HG03139 (cell line): Measurements from ENCODE around the gene CHID1.

Experiments used
- ATAC-seq: cut with Tn5 transposase; IDR thresholded peaks from one replicate; pipeline ENCODE4 v1.9.1; 2021; ENCODE audit not compliant: unreplicated experiment

Gene CHID1

DNA sequence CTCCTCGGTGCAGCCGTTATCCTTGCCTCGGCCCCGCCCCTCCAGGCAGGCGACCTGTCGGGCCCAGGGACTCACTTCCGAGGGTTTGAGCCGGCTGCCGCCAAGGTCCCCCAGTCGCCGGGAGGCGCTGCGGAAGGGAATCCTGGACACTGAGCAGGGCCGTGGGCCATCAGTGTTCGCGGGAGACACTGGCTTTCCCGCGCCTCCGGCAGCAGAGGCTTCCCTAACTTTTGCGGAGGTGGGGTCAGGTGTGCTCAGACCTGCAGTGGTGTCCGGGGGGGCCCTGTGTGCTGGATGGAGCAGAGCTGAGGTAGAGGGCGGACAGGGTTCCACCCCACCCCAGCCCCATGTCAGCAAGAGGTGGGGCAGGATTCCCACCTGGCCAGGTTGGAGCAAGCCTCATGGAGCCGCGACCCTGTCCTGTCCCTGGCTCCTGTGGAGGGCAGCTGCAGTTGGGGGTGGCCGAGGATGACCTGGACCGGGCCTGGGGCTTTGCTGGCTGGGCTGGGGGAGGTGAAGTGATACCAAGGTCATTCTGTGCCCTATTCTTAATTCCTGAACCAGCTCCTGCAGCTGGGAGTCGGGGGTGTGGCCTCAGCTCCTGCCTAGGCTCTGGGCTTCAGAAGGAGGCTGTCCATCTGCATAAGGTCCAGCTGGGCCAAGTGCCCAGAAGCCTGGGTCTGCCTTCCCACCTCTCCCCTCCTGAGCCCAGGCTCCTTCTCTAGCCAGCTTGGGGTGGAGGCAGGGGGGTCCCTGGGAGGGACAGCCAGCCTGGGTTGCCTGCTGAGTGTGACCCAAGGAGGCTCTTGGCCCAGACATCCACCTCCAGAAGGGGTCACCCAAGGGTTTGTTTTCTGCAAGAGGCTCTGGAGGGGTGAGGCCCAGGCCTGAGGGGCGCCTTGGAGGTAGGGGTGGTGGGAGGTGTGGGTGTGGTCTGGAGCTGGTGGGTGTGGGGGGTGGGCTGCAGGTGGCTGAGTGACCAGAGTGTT is 59.5 kb downstream of the CHID1 start:
- no peak for ATAC-seq

DNA sequence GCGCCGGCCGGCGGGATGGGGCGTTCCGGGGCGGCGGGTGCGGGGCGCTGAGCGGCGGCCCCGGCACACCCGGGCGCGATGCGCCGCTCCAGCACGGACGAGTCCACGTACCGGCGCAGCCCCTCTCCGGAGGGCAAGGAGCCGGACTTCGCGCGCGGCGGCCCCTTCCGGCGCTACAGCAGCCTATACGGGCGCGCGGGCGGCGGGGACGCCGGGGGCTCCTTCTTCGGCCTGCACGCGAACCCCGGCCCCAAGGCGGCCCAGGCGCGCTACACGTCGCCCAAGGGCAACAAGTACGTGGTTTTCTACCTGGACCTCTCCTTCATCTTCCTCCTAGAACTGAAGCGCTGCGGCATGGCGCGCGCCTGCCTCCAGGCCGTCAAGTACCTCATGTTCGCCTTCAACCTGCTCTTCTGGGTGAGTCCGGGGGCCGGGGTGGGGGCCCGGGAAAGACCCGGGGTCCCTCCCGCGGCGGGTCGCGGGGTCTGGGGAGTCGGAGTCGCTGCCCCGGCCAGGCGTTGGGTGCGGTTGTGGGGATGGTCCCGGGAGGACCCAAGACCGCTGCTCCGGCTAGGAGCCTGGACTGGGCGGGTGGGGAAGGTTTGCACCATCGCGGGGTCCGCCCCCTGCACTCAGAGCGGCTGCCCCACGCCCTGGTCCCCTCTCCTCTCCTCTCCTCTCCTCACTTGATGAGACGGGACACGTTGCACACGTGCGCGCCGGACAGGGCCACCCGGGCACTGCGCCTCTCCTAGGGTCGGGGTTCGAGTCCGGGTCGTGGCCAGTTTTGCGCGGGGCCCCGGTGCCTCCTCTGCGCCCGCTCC is 60.4 kb downstream of the CHID1 start:
- ATAC-seq: no peak

DNA sequence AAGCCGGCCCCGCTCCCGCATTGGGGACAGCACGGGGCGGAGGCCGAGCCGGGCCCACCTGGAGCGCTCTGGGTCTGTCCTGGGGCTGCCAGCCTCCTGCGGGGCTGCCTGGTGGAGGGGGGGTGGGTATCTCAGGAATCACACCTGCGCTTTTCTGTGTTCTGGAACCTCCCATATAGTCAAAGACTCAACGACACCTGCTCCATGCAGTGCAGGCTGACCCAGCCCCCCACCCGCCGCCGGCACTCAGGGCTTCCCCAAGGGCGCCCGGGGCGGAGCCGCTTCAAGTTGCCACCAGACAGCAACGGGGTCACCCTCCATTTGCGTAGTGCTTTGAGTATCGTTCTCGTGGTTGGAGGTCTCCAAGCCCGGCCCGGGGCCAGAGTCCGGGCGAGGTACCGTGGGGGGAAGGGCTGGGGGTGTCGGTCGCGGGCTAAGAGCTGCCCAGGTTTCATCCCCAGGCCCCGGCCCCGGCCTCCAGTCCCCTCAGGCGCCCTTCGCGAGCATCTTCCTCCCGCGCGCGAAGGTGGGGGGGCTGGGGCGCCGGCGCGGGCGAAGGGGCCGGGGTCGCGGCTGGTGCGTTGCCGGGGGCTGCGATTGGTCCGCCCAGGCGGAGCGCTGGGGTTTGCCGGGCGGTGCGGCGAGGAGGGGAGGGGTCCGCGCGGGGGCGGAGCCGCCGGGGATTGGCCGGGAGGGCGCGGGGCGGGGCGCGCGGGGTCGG is 61.3 kb downstream of the CHID1 start:
- no peak for ATAC-seq

DNA sequence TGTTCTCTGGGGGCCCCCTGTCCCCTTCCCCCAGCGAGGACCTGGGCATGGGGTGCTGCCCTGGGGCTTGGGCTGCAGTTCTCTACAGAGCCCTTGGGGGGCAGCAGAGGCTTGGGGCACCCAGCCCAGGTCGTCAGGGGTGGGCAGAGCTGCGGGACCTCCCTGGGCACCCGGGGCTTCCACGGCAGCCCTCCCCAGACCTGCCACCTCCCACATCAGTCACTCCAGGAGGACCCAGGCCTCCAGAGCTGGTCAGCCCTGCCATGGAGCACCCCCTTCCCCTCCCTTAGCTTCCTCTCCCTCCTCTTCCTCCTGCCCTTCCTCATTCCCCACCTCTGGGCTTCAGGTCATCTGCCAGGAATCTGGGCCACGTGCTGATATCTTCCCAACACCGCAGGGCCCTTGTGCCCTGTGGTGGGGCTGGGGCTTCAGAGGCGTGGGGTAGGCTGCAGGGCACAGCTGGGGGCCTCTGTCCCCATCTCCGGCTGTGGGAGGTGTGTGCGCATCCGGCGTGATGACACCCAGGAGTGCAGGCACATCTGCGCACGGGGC is 62.2 kb downstream of the CHID1 start:
- ATAC-seq: no peak

DNA sequence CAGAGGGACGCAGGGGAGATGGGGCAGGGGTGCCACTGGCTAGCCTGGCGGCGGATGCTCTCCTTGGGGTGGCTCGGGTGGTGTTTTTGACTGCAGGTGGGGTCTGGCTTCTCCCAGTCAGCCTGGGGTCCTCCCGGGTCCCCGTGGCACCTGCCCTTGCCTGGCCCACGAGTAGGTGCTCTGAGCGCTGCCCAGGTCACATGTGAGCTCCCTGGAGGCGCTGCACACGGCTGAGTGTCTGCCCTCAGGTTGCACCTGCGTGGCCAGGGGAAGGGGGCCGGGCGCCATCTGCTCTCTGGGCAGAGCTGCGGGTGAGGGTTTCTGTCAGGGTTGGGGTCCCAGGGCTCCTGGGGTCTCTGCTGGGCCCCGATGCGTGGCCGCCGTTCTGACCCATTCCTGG is 62.7 kb downstream of the CHID1 start:
- no peak for ATAC-seq

DNA sequence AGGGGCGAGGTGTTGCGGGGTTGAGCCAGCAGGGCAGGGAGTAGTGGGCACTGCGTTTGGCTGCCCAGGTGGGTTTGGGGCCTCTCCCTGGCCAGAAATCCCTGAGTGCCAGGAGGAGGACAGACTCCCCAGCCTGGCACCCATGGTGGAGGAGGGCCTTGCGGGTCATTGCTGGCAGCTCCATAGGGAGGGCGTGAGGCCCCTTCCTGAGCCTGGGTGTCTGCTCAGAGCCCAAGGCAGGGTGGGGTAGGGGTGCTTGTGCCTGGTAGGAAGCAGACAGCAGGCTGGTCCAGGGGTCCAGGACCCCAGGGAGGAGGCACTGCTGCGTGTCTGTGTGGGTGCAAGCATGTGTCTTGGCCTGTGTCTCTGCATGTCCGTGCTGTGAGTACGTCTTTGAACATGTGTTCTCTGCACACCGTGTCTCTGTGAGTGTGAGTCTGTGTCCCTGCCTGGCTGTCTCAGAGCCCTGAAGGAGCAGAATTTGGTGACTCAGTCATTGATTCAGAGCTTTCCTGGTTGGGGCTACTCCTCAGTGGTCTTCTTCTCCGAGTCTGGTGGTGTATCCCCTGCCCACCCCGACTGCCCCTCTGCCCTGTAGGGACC is 64.0 kb downstream of the CHID1 start:
- ATAC-seq: no peak

DNA sequence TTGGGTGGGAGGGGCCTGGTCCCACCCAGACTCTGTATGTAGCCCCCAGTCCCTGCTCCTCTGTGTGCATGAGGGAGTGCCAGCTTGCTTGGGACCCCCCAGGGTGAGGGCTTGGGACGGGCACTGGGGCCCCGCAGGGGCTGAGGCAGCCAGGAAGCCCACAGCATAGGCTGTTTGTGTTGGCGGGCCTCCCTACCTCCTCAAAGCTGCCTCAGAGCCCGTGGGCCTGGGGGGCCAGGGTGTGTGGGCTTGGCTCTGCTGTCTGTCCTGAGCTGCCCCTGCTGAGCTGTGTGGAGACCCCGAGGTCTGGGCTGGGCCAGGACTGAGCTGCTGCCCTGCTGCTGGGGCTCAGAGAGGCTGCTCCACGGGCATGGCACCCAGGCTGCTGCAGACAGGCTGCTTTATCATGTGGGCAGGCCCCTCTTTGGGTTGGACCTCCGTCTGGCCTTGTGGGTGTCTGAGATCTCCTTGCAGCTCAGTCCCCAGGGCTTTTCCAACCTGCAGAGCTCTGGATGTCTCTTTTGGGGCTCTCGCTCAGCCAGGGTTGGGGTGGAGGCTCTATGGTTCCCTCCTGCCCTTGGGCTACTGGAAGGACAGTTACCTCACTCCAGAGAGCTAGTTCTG is 64.6 kb downstream of the CHID1 start:
- ATAC-seq: no peak

DNA sequence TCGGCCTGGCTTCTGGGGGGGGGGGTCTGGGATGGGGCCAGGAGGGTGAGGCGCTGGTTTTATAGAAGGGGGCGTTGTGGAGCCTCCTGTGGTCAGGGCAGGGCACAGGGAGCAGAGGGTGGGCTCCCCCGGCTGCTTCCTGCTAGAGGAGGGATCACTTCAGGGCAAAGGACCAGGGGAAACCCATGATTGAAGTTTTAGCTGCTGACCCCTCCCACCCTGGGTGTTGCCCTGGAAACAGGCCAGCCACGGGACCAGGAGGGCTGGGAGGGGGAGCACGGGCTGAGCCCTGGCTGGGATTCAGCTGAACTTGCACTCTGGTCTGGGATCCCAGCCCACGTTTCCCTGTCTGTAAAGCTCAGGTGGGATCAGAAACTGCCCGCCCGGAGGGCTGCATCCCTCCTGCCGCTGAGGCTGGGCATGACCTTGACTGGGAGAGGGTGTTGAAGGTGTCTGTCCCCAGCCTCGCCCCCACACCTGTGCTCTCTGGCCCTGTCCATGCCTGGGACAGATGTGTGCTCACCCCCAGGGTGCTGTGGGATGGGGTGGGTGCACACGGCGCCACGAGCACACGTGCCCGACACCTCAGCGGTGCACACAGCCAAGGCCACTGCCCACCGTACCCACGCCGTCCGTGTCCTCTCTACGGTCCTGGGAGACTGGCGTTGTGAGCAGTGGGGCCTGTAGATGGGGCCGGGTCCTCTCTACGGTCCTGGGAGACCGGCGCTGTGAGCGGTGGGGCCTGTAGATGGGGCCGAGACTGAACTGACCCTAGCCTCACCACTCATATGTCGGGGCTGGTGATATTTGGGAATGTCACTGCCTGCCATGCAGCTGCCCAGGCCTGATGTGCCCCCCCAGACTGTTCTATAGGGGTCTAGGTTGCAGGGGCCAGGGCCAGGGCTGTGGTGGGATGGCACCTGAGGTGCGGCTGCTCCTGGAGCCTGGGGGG is 65.6 kb downstream of the CHID1 start:
- ATAC-seq: no peak

DNA sequence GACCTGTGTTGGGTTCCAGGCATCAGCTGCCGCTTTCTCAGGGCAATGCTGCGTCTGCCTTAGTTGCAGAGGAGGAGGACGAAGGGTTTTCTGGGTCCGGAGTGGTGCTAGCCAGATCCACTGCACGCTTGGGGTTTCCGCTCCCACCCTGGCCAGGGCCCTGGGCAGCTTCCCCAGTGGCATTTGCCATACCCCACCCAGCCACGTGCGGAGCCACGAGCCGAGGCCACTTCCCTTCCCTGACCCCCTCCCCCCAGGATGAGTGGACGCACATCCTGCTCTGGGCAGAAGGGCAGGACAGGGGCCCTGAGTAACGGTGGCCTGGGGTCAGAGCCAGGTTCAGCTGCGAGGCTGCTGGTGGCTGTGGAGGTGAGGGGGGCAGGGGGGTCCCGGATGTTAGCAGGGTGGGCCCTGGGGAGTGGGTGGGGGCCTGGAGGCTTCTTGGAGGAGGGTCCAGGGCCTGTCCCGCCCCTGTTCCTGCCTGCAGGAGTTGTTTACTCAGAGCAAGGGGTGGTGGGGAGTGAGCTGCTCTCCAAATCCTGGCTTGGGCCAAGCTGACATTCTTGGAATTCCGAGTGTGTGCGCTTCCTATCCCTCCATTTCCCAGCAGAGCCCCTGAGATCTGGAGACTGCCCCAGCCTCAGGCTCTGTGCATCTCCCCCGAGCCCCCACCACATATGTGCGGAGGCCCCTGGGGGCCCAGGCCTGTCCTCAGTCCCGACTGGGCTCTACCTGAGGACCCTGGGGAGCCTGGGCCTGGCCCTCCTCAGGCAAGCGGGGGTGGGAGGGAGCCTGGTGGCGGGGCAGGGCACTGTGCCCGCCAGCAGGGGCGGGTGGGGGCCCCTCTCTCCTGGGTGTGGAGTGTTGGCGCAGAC is 66.6 kb downstream of the CHID1 start:
- no peak for ATAC-seq

DNA sequence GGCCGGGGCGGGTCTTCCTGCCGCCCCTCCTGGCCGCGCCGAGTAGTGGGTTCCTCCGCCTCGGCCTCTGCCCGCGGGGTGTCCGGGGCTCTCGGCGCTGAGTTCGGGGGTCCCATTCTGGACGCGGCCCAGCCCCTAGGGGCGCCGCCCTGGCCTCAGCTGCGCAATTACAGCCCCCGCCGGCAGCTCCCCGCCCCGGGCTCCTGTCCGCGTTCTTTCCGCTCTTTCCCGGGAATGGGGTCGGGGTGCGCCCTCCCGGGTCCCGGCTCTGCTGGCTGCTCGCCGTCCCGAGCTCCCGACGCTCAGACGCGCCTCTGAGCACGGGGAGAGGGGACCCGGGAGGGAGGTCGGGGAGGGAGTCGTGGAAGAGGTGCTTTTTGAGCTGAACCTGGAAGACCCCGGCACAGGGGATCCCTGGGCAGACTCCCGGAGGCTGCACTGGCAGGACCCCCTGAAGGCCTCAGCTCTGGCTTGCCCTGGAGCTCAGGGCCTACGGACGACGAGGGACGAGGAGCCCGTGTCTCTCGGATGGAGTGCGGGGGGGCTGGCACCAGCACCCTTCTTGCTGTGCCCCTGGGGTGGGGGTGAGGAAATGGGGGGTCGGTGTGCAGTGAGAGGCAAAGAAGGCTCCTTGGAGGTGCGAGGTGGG is 67.4 kb downstream of the CHID1 start:
- ATAC-seq: no peak

DNA sequence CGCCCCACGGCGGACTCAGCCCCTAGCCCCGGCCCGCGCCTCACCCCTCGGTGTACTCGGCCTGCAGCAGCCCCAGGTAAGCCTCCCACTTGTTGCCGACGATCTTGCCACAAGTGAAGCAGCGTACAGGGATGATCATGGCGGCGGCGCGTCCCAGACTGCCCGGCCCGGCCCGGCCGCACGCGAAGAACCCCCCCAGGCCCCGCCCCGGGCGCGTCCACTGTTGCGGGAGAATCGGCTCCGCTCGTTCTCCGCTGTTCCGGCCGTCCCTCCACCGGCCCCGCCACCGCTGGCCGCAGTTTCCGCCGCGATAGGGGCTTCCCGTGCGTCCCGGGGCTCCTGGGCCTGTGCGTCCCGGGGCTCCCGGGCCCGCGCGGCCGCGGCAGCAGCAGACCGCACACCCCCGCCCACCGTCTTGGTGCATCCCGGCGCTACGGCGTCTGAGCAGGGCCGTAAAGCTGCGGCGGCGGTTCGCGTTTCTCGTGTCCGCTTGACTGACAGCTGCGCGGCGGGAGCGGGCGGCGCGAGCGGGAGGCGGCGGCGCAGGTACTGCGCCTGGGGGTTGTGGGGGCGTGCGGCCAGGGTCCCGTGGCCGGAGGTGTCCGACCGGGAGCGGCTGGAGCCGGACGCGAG is 68.1 kb downstream of the CHID1 start, which contains the start of the genes POLR2L and TSPAN4:
POLR2L (minus strand) TSS at position 160 of the 633 bp plus-strand sequence; CDS start at position 139, 21 bp downstream.
TSPAN4 (plus strand) TSS at position 483 of the 633 bp plus-strand sequence. CDS start 7,453 bp downstream, outside the sequence.
- peak; percentile 48 for ATAC-seq

DNA sequence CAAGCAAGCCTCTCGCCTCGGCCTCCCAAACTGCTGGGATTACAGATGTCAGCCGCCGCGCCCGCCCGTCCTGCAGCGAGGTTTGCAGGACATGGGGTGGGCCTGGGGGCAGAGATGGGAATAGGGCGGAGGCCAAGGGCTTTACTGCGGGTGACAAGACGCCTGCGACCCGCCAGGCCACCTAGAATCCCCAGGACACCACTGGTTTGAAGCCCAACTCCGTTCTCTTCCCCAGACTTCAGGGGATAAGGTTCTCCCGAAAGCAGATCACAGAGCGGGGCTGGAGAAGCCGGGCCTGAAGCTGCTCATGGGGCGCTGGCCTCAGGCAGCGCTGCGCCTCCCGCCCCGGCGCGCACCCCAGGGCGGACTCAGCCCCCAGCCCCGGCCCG is 68.6 kb downstream of the CHID1 start:
- ATAC-seq: peak; percentile 14

DNA sequence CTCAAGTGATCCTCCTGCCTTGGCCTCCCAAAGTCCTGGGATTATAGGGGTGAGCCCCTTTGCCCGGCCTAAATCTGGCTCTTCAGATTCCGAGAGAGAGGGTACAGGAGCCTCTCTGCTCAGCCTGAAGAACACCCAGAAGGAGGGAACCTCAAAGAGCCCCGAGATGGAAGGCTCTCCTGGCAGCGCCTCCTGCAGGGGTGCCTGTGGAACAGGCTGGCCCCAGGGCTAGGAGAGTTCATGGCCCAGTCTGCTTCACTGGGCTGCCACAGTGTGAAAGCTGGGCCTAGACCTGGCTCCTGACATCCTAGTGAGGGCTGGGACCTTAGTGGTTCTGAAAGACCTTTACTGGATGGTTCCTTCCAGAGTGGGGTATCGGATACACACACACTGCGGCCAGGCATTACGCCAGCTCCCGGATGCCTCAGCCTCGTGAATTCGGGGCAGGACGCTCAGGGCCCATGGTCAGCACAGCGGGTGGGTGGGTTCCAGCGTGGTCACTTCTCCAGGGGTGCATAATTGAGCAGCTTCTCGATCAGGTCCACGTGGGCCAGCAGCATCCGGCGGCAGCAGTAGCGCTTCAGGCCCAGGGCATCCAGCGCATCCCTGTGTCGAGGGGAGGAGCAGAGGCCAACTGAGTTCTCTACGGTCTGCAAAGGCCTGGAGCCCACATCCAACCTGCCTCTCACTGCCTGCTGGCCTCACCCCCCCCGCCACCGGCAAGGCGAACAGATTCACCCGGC is 70.6 kb downstream of the CHID1 start:
- ATAC-seq: no peak

DNA sequence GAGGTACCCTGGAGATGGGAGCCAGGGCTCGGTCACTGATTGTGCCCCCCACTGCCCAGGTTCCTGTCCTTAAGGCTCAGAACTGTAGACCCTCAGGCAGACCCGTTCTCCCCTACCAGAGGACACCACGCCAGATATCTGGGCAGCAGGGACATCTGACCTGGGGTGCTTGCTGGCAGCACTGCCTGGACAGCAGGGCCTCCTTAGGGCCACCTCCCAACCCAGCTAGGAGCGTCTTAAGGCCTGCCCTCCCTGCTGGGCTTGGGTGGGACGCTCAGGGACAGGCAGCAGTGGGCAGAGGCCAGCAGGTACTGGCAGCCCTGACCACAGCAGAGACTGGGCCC is 71.4 kb downstream of the CHID1 start:
- no peak for ATAC-seq

DNA sequence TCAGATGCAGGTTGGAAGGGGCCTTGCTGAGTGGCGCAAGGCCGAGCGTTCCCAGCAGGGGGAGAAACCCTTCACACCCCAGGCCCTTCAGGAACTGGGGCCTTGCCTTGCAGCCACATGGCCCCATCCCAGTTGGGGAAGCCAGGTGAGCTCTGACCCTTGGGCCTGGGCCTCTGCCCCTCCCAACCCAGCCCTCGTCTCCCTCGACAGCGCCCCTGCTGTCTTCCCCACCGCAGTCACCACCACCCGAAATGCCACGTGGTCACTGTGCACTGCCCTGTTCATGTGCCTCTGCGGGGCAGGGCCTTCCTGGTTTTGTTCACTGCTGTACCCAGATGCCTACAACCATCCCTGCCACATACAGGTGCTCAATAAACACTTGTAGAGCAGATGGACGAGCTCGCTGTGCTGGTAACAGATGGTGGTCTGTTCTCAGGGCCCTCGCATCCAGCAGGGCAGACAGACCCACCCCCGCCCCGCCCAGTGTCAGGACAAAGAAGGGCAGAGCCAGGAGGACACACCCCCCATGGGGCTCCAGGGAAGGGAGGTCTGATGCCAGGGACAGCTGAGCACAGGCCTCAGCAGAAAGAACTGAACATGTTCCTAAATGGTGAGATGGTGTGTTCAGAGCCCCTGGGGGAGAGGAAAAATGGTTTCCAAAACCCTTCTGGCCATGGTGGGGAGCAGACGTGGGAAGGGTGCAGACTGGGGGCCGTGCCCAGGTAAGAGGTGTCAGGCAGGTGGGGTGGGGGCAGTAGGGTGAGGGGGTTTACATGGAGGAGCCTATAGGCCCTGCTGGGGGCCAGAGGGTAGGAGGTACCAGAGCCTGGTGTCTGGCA is 72.0 kb downstream of the CHID1 start:
- ATAC-seq: no peak

DNA sequence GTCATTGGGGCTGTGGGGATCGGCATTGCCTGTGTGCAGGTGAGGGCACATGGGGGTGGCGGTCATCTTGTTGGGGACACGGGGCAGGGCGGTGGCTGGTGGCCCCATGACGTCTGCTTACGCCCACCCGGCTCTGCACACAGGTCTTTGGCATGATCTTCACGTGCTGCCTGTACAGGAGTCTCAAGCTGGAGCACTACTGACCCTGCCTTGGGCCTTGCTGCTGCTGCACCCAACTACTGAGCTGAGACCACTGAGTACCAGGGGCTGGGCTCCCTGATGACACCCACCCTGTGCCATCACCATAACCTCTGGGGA is 72.7 kb downstream of the CHID1 start:
- no peak for ATAC-seq
